ENCODE data around the gene FBXO8. TPM values are rescaled to one million over a fixed set of nuclear protein-coding genes. Genes with fewer than 3 reads are reported as not detected.

Gene FBXO8
- total RNA-seq, 1 donor from 2014 or later: 14.7 TPM

- no peak for TF ChIP-seq CTCF (conservative IDR thresholded peaks at IDR 0.05; ENCODE audit: low read depth, low read length)
- no peak for DNase-seq (ENCODE audit: low read depth)
- no peak overlapping the region for H3K4me3 ChIP-seq (ENCODE audit: low read depth, low read length)
Measured at GRCh38 chr4:174230680-174231079, 52.8 kb downstream of the FBXO8 start.

- no peak overlapping the region for H3K4me3 ChIP-seq (ENCODE audit: low read depth, low read length)
- DNase-seq (ENCODE audit: low read depth): no peak
- TF ChIP-seq CTCF (conservative IDR thresholded peaks at IDR 0.05; ENCODE audit: low read depth, low read length): no peak
Measured at GRCh38 chr4:174230148-174230547, 53.3 kb downstream of the FBXO8 start.

GRCh38 chr4:174228988-174229387 is 54.5 kb downstream of the FBXO8 start:
- no peak for TF ChIP-seq CTCF (conservative IDR thresholded peaks at IDR 0.05; ENCODE audit: low read depth, low read length)
- H3K4me3 ChIP-seq (ENCODE audit: low read depth, low read length): no peak overlapping the region
- DNase-seq (ENCODE audit: low read depth): no peak

- DNase-seq (ENCODE audit: low read depth): no peak
- TF ChIP-seq CTCF (conservative IDR thresholded peaks at IDR 0.05; ENCODE audit: low read depth, low read length): no peak
- no peak overlapping the region for H3K4me3 ChIP-seq (ENCODE audit: low read depth, low read length)
Measured at GRCh38 chr4:174225349-174226049, 58.0 kb downstream of the FBXO8 start.

- no peak for DNase-seq (ENCODE audit: low read depth)
- no peak overlapping the region for H3K4me3 ChIP-seq (ENCODE audit: low read depth, low read length)
- TF ChIP-seq CTCF (conservative IDR thresholded peaks at IDR 0.05; ENCODE audit: low read depth, low read length): no peak
Measured at GRCh38 chr4:174224550-174224949, 58.9 kb downstream of the FBXO8 start.

GRCh38 chr4:174222266-174222872 is 61.1 kb downstream of the FBXO8 start:
- no peak for DNase-seq (ENCODE audit: low read depth)
- H3K4me3 ChIP-seq (ENCODE audit: low read depth, low read length): no peak overlapping the region
- peak; percentile 81 for TF ChIP-seq CTCF (conservative IDR thresholded peaks at IDR 0.05; ENCODE audit: low read depth, low read length)
